Gastrocnemius medialis (tissue), 4 donors: Measurements from ENCODE around the gene FOXP2. TPM values are rescaled to one million over a fixed set of nuclear protein-coding genes. Genes with fewer than 3 reads are reported as not detected.

ENCODE experiments used
- ATAC-seq, 2 donors: fragments of 150-250 bp; one replicate each; pipeline ENCODE4 v1.9.1; 2016
- DNase-seq, 2 donors: peaks; one replicate each; pipeline ENCODE4 v3.0.0-alpha.2; 2019
- H3K27ac ChIP-seq, 4 donors: fragments of 200-600 bp; sonication (generic); 1 replicate in 1 of 4; 2 replicates in 3 of 4; pipeline ENCODE4 v1.5.1; 2016 to 2018; ENCODE audit warnings: mild to moderate bottlenecking in 2 of 4, moderate library complexity in 1 of 4
- H3K27me3 ChIP-seq, 3 donors: fragments of 200-600 bp; sonication (generic) in 2 of 3; 1 replicate in 1 of 3; 2 replicates in 2 of 3; pipeline versions ENCODE4 v1.5.1 to v1.6.0; 2016 to 2019; ENCODE audit warnings: mild to moderate bottlenecking in 1 of 3, moderate library complexity in 1 of 3
- H3K36me3 ChIP-seq, 2 donors: fragments of 200-600 bp; sonication (generic) in 1 of 2; one replicate each; pipeline ENCODE4 v1.5.1; 2017 to 2018
- H3K4me1 ChIP-seq, 2 donors: fragments of 200-600 bp; sonication (generic) in 1 of 2; one replicate each; pipeline ENCODE4 v1.5.1; 2016 to 2017; ENCODE audit warnings: mild to moderate bottlenecking in 2 of 2
- H3K4me3 ChIP-seq, 4 donors: fragments of 200-600 bp; sonication (generic) in 3 of 4; 1 replicate in 1 of 4; 2 replicates in 3 of 4; pipeline ENCODE4 v1.5.1; 2016 to 2019; ENCODE audit warnings: mild to moderate bottlenecking in 2 of 4
- H3K9me3 ChIP-seq, 3 donors: fragments of 200-600 bp; sonication (generic) in 2 of 3; 1 replicate in 1 of 3; 2 replicates in 2 of 3; pipeline ENCODE4 v1.5.1; 2016 to 2019
- CTCF ChIP-seq, 5 experiments: fragments of 450-650 bp in 3 of 5; fragments of 200-600 bp in 2 of 5; sonication (generic) in 2 of 5; IDR thresholded peaks in 4 of 5; conservative IDR thresholded peaks in 1 of 5; 1 replicate in 4 of 5; 2 replicates in 1 of 5; pipeline ENCODE4 v1.5.1; 2016 to 2019; ENCODE audit warnings: antibody characterized with exemption in 5 of 5, mild to moderate bottlenecking in 3 of 5, moderate library complexity in 3 of 5
- POLR2A ChIP-seq, 2 donors: fragments of 450-650 bp; IDR thresholded peaks; one replicate each; pipeline ENCODE4 v1.6.1; 2017; ENCODE audit warnings: antibody characterized with exemption in 2 of 2, mild to moderate bottlenecking in 2 of 2, moderate library complexity in 2 of 2
- in situ Hi-C, 4 donors: fragments of 200-750 bp; cut with MboI; loops; one replicate each; pipeline versions ENCODE4 v1.15.0 to v1.8.0; 2017; ENCODE audit warnings: low sequenced_read_pairs in 4 of 4
- intact Hi-C: fragments of 100-400 bp; cut with DNase I; formaldehyde crosslinking; loops from one replicate; pipeline ENCODE4 v1.15.1; 2023; ENCODE audit warnings: low total_unique reads
- total RNA-seq, 4 donors: library from RNA; depleted of rRNA; stranded (reverse); fragments of >200 nt; gene quantifications; one replicate each; pipeline versions ENCODE4 v1.1.0 to v1.2.3, GENCODE V29; 2016

The FOXP2 gene
- total RNA-seq, 4 donors from 2014 or later: 4.9 to 16.9 (median 7.5) TPM

GRCh38 chr7:114629762-114630161, 215.1 kb downstream of the FOXP2 start:
- Histone ChIP-seq H3K27ac (no peak overlapping the region), H3K4me1 (no peaks in the 10 kb centered on the region), H3K27me3 (no peaks in the 10 kb centered on the region), H3K36me3 (no peaks in the 10 kb centered on the region), H3K9me3 (no peaks in the 10 kb centered on the region), H3K4me3 (no peak overlapping the region)
- intact Hi-C loops: no loop called here
- in situ Hi-C loops: no loop called here
- ATAC-seq (no peak), DNase-seq (no peak)
- TF ChIP-seq CTCF (IDR thresholded peaks at IDR 0.05 in 4 of 5, conservative IDR thresholded peaks at IDR 0.05 in 1 of 5) (no peak), POLR2A (IDR thresholded peaks at IDR 0.05) (no peak)

GRCh38 chr7:114630201-114630990, 215.8 kb downstream of the FOXP2 start:
- Histone ChIP-seq H3K9me3 (no peaks in the 10 kb centered on the region), H3K36me3 (no peaks in the 10 kb centered on the region), H3K27me3 (no peaks in the 10 kb centered on the region), H3K27ac (no peak overlapping the region), H3K4me1 (no peaks in the 10 kb centered on the region), H3K4me3 (no peak overlapping the region)
- ATAC-seq (no peak), DNase-seq (no peak)
- intact Hi-C loops (no loop called here), in situ Hi-C loops (no loop called here)
- TF ChIP-seq POLR2A (IDR thresholded peaks at IDR 0.05) (no peak), CTCF (IDR thresholded peaks at IDR 0.05 in 4 of 5, conservative IDR thresholded peaks at IDR 0.05 in 1 of 5) (no peak)

- no peaks in the 10 kb centered on the region for H3K36me3 ChIP-seq
- no peaks in the 10 kb centered on the region for H3K4me1 ChIP-seq
- no peaks in the 10 kb centered on the region for H3K27me3 ChIP-seq
- intact Hi-C loops (no loop called here), in situ Hi-C loops (no loop called here)
- DNase-seq: no peak
- no peak overlapping the region for H3K4me3 ChIP-seq
- H3K9me3 ChIP-seq: no peaks in the 10 kb centered on the region
- TF ChIP-seq POLR2A (IDR thresholded peaks at IDR 0.05) (no peak), CTCF (IDR thresholded peaks at IDR 0.05 in 4 of 5, conservative IDR thresholded peaks at IDR 0.05 in 1 of 5) (no peak)
- H3K27ac ChIP-seq: no peak overlapping the region
- ATAC-seq: no peak
These were observed 216.7 kb downstream of the FOXP2 start for GRCh38 chr7:114631249-114631822.

- Histone ChIP-seq H3K36me3 (no peaks in the 10 kb centered on the region), H3K4me1 (no peaks in the 10 kb centered on the region), H3K4me3 (no peak overlapping the region), H3K27ac (no peak overlapping the region), H3K9me3 (no peaks in the 10 kb centered on the region), H3K27me3 (no peaks in the 10 kb centered on the region)
- no peak for DNase-seq
- no peak for TF ChIP-seq CTCF (IDR thresholded peaks at IDR 0.05 in 4 of 5, conservative IDR thresholded peaks at IDR 0.05 in 1 of 5)
- no peak for TF ChIP-seq POLR2A (IDR thresholded peaks at IDR 0.05)
- intact Hi-C loops (no loop called here), in situ Hi-C loops (no loop called here)
- no peak for ATAC-seq
These were observed 224.8 kb downstream of the FOXP2 start for GRCh38 chr7:114639451-114639850.
